ENCODE measurements around the gene TUBB. TPM values are rescaled to one million over a fixed set of nuclear protein-coding genes. Genes with fewer than 3 reads are reported as not detected.

Gene TUBB
- total and polyA plus RNA-seq, 9 of the 15 experiments (the other 6 are each of a cell fraction or from before 2014, with no cell fraction given): 971 to 2,870 (median 1,478) TPM

DNA sequence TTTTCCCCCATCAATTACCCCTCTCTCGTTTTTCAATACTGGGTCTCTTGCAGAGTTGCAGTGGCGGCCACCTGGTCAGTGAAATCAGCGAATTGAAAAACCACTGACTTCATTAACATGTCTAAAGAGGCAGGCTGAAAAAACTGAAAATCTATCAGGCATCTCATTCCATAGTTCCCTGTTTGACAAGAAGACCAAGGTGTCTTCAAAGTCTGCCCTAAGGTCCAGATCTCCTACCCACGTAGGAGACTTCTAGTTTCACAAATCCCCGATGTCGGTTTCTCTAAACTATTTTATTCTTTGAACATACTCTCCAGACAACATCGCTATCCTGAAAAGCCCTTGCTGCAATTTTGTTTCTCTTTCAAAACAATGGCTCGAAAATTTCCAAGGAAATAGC is 796 bp upstream of the TUBB start:
- ATAC-seq (no peak), FAIRE-seq (no peak), DNase-seq (ENCODE audit: extremely low read depth in 1 of 4, low spot score in 3 of 4) (peak in 1 of 4 experiments; percentile 58)
- no peaks in the 10 kb centered on the region for H3K9me1 ChIP-seq (ENCODE audit: control insufficient read depth, insufficient read depth, low read length)
- 2% methylated on average over 8 of the region's 8 CpGs for WGBS (ENCODE audit: insufficient coverage, low coverage, missing lambda C conversion rate)
- peak overlapping the region; percentile 86 for H3K4me2 ChIP-seq (ENCODE audit: insufficient read depth, low read length)
- H3K79me2 ChIP-seq (ENCODE audit: control insufficient read depth, insufficient read depth, low read length): peaks cover 91% of the 10 kb centered on the region
- peaks cover 24 to 25% of the 10 kb centered on the region in 2 experiments for H3K4me1 ChIP-seq (replicated peaks in 1 of 2; ENCODE audit: control insufficient read depth in 2 of 2, insufficient read depth in 2 of 2, low read length in 2 of 2)
- peak overlapping the region; percentile 95 for H3K27ac ChIP-seq (ENCODE audit: extremely low read depth, low read depth, low read length)
- H3K4me3 ChIP-seq: peak overlapping the region; percentile 89
- no peaks in the 10 kb centered on the region for H3K27me3 ChIP-seq (ENCODE audit: control insufficient read depth in 2 of 2, insufficient read depth in 2 of 2, low read length in 2 of 2)
- no TSS peak for BruUV-seq (replicated peaks)
- intact Hi-C loops (cut with micrococcal nuclease) (loop anchor here (2.0 kb wide), 1 partner anchor 163 kb away; the partner anchor contains the start of genes GNL1 and PRR3), in situ Hi-C loops (cut with MboI) (no loop called here)
- peak overlapping the region; percentile 75 for H2AFZ ChIP-seq (ENCODE audit: low read depth, low read length)
- H3K36me3 ChIP-seq (ENCODE audit: control insufficient read depth, insufficient read depth, low read length): peaks cover 38% of the 10 kb centered on the region
- H4K20me1 ChIP-seq (replicated peaks; ENCODE audit: control insufficient read depth, insufficient read depth, low read length): peaks cover 29% of the 10 kb centered on the region
- peak overlapping the region; percentile 89 to 96; a peak in 3 of 4 replicates for H3K9ac ChIP-seq (ENCODE audit: insufficient read depth in 1 of 2, low read depth in 2 of 2, low read length in 2 of 2)
- no peaks in the 10 kb centered on the region for H3K9me3 ChIP-seq (replicated peaks; ENCODE audit: control insufficient read depth, insufficient read depth, low read depth, low read length)
- CTCF ChIA-PET (ENCODE audit: low intra/inter-chr PET ratio): interaction anchor here (5.0 kb wide), 1 partner anchor 39 kb away, joined by 92 read pairs; no protein-coding TSS in a partner anchor
- POLR2A ChIA-PET: interaction anchor here (0.6 to 27.1 kb wide), 10 partner anchors 10 to 225 kb away, joined by 3 to 524 read pairs (median 4); partner anchors contain the start of genes DHX16 and NRM
- TF ChIP-seq ZNF639 (CRISPR knock-in tag; conservative IDR thresholded peaks at IDR 0.05 in 1 of 2, IDR thresholded peaks at IDR 0.05 in 1 of 2): 0 out of 4 replicates have a peak, but pooled peaks of 1 of the 2 experiments have one; percentile 10
- TF ChIP-seq ZNF785 (CRISPR knock-in tag; IDR thresholded peaks at IDR 0.05): no peak
- TF ChIP-seq TAL1 (IDR thresholded peaks at IDR 0.05): no peak
- TF ChIP-seq PREB (CRISPR knock-in tag; IDR thresholded peaks at IDR 0.05): no peak
- TF ChIP-seq HDGF (IDR thresholded peaks at IDR 0.05): 0 out of 2 replicates have a peak, but pooled peaks have one; percentile 1
- TF ChIP-seq ZFP36 (IDR thresholded peaks at IDR 0.05; ENCODE audit: low read depth, low read length, partially characterized antibody): no peak
- no peak for TF ChIP-seq TSC22D4 (tag; IDR thresholded peaks at IDR 0.05)
- no peak for TF ChIP-seq MAFG (tag; conservative IDR thresholded peaks at IDR 0.05)
- 0 out of 2 replicates have a peak, but pooled peaks have one; percentile 9 for TF ChIP-seq MBD2 (IDR thresholded peaks at IDR 0.05; ENCODE audit: borderline replicate concordance, low read depth)
- TF ChIP-seq TAF1 (IDR thresholded peaks at IDR 0.05; ENCODE audit: control insufficient read depth, extremely low read depth, insufficient read depth, low read length, severe bottlenecking): no peak
- TF ChIP-seq ELF1 (tag; IDR thresholded peaks at IDR 0.05): 0 out of 2 replicates have a peak, but pooled peaks have one; percentile 19
- TF ChIP-seq RAD21 (CRISPR knock-in tag; conservative IDR thresholded peaks at IDR 0.05 in 1 of 2, IDR thresholded peaks at IDR 0.05 in 1 of 2): no peak; a peak in 1 of 4 replicates
- 0 out of 2 replicates have a peak, but pooled peaks have one; percentile 20 for TF ChIP-seq RFX5 (IDR thresholded peaks at IDR 0.05; ENCODE audit: low read depth, low read length)
- TF ChIP-seq SOX6 (IDR thresholded peaks at IDR 0.05): no peak
- TF ChIP-seq ARID1B (IDR thresholded peaks at IDR 0.05): 0 out of 2 replicates have a peak, but pooled peaks have one; percentile 11
- TF ChIP-seq ZNF277 (CRISPR knock-in tag; IDR thresholded peaks at IDR 0.05; ENCODE audit: borderline replicate concordance): no peak
- no peak for TF ChIP-seq ZNF707 (CRISPR knock-in tag; conservative IDR thresholded peaks at IDR 0.05)
- no peak for TF ChIP-seq SPI1 (IDR thresholded peaks at IDR 0.05; ENCODE audit: borderline replicate concordance, low read depth, low read length)

All from K562 (cell line).